GM19455 (cell line): Measurements from ENCODE around the gene PLXNB1.
"Not testable (repeated sequence)": the region's sequence is repeated elsewhere in the genome, so short reads cannot be mapped to it uniquely, and the experiment has no call there.

ENCODE experiments used
- ATAC-seq: cut with Tn5 transposase; IDR thresholded peaks from one replicate; pipeline ENCODE4 v1.9.1; 2021; ENCODE audit not compliant: unreplicated experiment

Gene PLXNB1, protein sequence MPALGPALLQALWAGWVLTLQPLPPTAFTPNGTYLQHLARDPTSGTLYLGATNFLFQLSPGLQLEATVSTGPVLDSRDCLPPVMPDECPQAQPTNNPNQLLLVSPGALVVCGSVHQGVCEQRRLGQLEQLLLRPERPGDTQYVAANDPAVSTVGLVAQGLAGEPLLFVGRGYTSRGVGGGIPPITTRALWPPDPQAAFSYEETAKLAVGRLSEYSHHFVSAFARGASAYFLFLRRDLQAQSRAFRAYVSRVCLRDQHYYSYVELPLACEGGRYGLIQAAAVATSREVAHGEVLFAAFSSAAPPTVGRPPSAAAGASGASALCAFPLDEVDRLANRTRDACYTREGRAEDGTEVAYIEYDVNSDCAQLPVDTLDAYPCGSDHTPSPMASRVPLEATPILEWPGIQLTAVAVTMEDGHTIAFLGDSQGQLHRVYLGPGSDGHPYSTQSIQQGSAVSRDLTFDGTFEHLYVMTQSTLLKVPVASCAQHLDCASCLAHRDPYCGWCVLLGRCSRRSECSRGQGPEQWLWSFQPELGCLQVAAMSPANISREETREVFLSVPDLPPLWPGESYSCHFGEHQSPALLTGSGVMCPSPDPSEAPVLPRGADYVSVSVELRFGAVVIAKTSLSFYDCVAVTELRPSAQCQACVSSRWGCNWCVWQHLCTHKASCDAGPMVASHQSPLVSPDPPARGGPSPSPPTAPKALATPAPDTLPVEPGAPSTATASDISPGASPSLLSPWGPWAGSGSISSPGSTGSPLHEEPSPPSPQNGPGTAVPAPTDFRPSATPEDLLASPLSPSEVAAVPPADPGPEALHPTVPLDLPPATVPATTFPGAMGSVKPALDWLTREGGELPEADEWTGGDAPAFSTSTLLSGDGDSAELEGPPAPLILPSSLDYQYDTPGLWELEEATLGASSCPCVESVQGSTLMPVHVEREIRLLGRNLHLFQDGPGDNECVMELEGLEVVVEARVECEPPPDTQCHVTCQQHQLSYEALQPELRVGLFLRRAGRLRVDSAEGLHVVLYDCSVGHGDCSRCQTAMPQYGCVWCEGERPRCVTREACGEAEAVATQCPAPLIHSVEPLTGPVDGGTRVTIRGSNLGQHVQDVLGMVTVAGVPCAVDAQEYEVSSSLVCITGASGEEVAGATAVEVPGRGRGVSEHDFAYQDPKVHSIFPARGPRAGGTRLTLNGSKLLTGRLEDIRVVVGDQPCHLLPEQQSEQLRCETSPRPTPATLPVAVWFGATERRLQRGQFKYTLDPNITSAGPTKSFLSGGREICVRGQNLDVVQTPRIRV (N-terminal part only)

DNA sequence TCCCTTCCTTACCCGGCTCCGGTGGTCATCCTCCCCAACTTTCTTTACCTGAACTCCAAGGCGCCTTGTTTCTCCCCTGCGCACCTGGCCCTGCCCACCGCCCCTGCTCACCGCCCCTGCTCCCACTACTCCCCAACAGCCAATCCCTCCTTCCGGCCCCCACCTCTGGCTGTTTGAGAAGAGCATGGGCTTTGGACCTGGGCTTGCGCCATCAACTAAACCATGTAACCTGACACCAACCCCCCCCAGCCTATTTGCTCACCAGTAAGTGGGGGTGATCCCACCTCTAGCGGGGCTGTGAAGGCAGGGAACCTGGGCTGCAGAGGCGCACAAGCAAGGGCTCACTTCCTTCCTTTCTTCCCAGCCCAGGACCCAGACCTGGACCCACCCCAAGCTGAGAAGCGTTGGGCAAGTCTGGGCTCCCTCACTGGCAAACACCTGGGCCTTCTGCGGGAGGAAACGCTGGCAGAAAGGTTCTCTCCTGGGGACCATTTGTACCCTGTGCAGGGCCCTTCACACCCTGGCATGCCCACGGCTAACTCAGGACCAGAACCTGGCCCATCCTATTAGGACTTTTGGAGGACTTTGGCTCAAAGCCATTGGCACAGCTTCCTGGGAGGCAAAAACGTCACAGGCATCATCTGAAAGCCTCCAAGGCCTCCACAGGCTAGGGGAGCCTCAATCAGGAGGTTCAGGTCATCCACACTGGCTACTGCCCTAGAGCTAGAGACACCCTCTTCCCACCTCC lies at the start of gene PLXNB1:
Gene PLXNB1 (minus strand): TSS at position 127 of the 748 bp plus-strand sequence. CDS start 5,475 bp downstream, outside the sequence.
- ATAC-seq, result no peak

GRCh38 chr3:48478626-48479555 lies 49.0 kb upstream of the PLXNB1 start:
- no peak for ATAC-seq

DNA sequence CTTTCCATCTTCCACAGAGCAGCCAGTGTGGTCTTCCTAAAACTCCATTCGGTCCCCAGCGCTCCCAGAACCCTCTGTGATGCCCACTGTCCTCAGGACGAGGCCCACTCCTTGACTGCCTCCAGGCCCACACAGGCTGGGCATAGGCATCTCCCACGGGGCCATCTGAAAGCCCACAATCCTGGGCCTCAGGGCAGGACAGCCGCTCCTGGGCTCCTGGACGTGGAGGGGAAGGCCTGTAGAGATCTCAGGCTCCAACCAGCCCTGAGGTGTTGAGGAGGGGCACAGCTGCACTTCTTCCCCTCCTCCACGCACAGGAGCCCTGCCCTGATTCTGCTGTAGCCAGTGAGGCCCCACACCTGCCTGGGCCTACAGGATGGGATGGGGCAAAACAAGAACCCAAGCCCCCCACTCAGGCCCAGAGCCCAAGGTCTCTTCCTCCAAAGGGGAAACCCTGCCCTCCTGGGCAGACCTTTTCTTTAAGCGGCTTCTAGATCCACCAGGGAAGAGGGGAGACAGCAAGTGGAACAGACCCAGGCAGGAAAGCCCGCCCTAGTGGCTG lies 48.2 kb upstream of the PLXNB1 start:
- ATAC-seq, result no peak

GRCh38 chr3:48476426-48477053 lies 46.7 kb upstream of the PLXNB1 start:
- ATAC-seq, result no peak

DNA sequence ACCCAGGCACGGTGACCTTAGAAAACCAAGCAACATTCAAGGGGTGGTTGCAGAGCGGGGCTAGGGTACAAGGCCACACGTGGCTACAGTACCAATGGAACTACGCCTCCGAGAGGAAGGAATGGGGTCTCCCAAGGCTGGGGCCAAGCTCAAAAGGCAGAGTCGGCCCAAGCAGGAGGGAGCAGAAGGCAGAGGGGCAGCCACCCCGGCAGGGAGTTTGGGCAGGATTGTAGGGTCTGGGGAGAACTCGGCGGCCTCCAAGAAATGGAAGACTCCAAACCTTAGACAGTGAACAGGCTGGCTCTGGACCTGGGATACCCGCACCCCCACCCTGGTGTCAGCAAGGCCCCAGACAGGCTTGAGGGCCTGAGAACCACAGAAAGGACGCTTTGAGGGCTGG lies 45.3 kb upstream of the PLXNB1 start:
- no peak for ATAC-seq

DNA sequence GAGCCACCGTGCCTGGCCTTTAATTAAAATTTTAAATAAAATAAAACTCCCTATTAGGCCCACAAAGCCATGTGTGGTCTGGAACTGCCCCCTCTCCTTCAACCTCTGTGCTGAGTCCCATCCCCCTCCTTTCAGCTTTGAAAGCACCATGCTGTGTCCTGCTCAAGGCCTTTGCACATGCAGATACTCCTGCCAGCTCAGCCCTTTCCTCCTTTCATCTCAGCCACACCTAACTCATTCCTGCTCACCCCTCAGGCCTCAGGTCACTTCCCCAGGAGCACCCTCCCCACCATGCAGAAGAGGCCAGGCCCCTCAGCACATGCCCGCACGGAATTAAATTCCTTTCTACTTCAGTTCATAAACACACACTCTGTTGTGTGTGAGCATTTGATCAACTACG lies 44.7 kb upstream of the PLXNB1 start:
- no peak for ATAC-seq

GRCh38 chr3:48474031-48474430 lies 44.1 kb upstream of the PLXNB1 start:
- not testable (repeated sequence) for ATAC-seq

DNA sequence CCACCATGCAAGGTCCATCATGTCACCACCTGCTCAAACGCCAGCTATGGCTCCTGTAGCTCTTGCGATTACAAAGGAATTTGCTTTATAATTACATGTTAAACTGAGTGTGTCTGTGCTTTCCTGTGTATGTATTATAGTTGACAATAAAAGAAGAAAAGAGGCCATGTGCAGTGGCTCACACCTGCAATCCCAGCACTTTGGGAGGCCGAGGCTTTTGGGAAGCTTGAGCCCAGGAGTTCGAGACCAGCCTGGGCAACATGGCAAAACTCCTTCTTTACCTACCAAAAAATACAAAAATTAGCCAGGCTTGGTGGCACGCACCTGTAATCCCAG lies 43.7 kb upstream of the PLXNB1 start:
- ATAC-seq, result no peak

- peak; percentile 75 for ATAC-seq
Observed at GRCh38 chr3:48472923-48473616, 43.2 kb upstream of the PLXNB1 start.

- ATAC-seq, result peak; percentile 17
Observed at GRCh38 chr3:48472673-48472922, 42.7 kb upstream of the PLXNB1 start.

DNA sequence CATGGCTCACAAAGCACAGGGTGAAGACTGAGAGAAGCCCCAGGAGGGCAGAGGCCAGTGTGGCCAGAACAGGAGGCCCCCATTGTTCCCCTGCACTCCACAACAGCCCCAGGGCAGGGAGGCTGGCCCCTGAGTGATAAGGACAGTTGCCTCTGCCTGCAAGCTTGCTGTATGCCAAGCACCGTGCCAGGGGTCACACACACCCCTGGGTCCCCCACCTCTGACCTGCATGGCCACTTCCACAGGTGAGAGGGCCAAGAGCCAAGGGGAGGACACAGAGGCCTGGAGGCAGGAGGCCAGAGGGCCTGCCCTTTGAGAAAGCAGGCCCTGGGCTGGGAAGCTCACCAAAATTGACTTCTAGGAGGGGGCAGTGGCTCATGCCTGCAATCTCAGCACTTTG lies 40.4 kb upstream of the PLXNB1 start:
- no peak for ATAC-seq

GRCh38 chr3:48469046-48469915 lies 39.4 kb upstream of the PLXNB1 start:
- ATAC-seq, result no peak

DNA sequence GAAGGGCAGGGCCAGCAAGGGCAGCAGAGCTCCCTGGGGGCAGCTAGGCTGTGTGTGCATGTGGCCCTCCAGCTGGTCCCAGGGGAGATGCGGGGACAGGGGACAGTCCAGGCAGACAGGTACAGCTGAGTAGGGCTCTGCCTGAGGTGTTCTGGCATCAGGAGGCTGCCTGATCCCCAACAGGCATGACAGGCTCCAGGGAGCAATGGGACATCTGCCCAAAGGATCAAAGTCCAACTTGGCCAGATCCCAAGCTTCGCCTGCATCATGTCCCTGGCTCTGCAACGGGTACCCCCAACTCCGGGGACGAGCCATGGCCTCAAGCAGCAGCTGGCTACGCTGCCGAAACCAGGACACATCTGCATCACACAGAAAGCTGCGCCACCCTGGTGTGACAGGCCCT lies 38.4 kb upstream of the PLXNB1 start:
- no peak for ATAC-seq

- ATAC-seq, result no peak
Observed at GRCh38 chr3:48467473-48468267, 37.8 kb upstream of the PLXNB1 start.

GRCh38 chr3:48467110-48467454 lies 37.2 kb upstream of the PLXNB1 start:
- ATAC-seq, result no peak

GRCh38 chr3:48466386-48467109 lies 36.7 kb upstream of the PLXNB1 start:
- peak; percentile 30 for ATAC-seq
